CD1c-positive myeloid dendritic cell (primary cell): ENCODE results near the gene C2CD5.
A peak's percentile ranks its signal among the peaks of the same experiment; 100 is the strongest.
"Not testable (repeated sequence)": the region's sequence is repeated elsewhere in the genome, so short reads cannot be mapped to it uniquely, and the experiment has no call there.

Experiments
- DNase-seq: peaks from one replicate; pipeline ENCODE4 v3.0.0-alpha.2; 2016; ENCODE audit errors: extremely low spot score

C2CD5 gene

GRCh38 chr12:22544038-22544979 is at the start of gene C2CD5:
TSS of gene C2CD5 (minus strand) at chr12:22544542. CDS start at chr12:22544150, 392 bp downstream.
- DNase-seq = peak; percentile 97

- DNase-seq = no peak
Measured at GRCh38 chr12:22593864-22594263, 49.5 kb upstream of the C2CD5 start.

GRCh38 chr12:22588817-22589216 is 44.5 kb upstream of the C2CD5 start:
- DNase-seq = no peak

- DNase-seq = no peak
Measured at GRCh38 chr12:22578328-22578727, 34.0 kb upstream of the C2CD5 start.

- no peak for DNase-seq
Measured at GRCh38 chr12:22577667-22578066, 33.3 kb upstream of the C2CD5 start.

GRCh38 chr12:22576473-22576872 is 32.1 kb upstream of the C2CD5 start:
- DNase-seq = no peak

- DNase-seq = no peak
Measured at GRCh38 chr12:22576065-22576464, 31.7 kb upstream of the C2CD5 start.

- no peak for DNase-seq
Measured at GRCh38 chr12:22574921-22575320, 30.6 kb upstream of the C2CD5 start.

GRCh38 chr12:22573181-22573580 is 28.8 kb upstream of the C2CD5 start:
- DNase-seq = no peak

GRCh38 chr12:22569253-22569652 is 24.9 kb upstream of the C2CD5 start:
- no peak for DNase-seq

- DNase-seq = no peak
Measured at GRCh38 chr12:22562036-22563028, 18.0 kb upstream of the C2CD5 start.

GRCh38 chr12:22554750-22555149 is 10.4 kb upstream of the C2CD5 start:
- DNase-seq = not testable (repeated sequence)

- DNase-seq = no peak
Measured at GRCh38 chr12:22551624-22552023, 7.3 kb upstream of the C2CD5 start.

- no peak for DNase-seq
Measured at GRCh38 chr12:22545255-22545654, 913 bp upstream of the C2CD5 start.

GRCh38 chr12:22543246-22544037 is 900 bp downstream of the C2CD5 start:
- DNase-seq = peak; percentile 25

- peak; percentile 51 for DNase-seq
Measured at GRCh38 chr12:22541496-22542155, 2.7 kb downstream of the C2CD5 start.

GRCh38 chr12:22539055-22539454 is 5.3 kb downstream of the C2CD5 start:
- peak; percentile 92 for DNase-seq

- DNase-seq = peak; percentile 8
Measured at GRCh38 chr12:22538311-22538710, 6.0 kb downstream of the C2CD5 start.

- no peak for DNase-seq
Measured at GRCh38 chr12:22536971-22537544, 7.3 kb downstream of the C2CD5 start.

GRCh38 chr12:22536346-22536945 is 7.9 kb downstream of the C2CD5 start:
- no peak for DNase-seq
